Measurements from ENCODE around the gene SEMG2.

Gene SEMG2

DNA sequence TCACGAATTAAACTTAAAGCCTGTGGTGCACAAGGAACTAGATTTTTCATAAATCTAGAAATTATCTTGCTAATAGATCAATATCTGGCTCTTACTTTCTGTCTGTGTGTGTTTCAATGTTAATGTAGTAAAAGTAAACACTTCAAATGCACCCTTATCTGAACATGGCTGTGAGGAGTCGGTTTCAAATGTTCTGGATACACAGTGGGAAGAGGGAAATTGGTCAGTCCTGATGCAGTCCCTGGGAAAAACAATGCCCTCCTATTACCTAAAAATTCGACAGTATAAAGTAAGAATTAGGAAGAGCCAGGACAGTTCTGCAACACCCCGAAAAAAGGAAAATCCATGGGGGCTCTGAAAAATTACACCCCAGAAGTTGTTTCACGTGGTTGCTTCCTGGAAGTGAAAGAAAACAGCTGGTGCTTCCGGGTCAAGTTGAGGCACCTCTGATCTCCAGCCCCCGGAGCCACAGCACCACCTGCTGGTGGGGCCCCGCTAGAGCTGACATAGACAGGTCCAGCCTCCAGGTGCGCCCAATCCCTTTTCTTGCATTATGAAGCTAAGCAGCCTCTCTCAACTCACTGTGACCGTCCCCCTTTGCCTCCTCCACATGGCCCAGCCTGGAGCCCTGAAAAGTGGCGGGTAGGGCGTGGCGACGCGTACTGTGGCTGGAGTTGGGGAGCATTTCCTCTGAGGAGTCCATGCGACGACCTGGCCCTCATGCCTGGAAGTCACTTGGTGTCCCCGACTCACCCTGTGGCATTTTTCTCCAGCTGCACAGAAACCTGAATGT, 8.3 kb downstream of the SEMG2 start:
- peak; percentile 1 for DNase-seq

DNA sequence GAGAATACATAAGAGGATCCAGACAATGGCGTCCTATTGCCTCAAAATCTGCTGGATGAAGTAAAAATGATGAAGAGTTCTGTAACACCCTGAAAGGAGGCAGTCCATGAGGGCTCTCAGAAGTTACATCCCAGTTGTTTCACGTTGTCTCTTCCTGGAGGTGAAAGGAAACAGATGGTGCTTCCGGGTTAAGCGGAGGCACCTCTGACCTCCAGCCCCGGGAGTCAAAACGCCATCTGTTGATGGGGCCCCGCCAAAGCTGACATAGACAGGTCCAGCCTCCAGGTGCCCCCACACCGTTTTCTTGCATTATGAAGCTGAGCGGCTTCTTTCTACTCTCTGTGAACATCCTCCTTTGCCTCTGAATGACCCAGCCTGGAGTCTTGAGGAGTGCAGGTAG, 9.5 kb downstream of the SEMG2 start:
- no peak for DNase-seq

DNA sequence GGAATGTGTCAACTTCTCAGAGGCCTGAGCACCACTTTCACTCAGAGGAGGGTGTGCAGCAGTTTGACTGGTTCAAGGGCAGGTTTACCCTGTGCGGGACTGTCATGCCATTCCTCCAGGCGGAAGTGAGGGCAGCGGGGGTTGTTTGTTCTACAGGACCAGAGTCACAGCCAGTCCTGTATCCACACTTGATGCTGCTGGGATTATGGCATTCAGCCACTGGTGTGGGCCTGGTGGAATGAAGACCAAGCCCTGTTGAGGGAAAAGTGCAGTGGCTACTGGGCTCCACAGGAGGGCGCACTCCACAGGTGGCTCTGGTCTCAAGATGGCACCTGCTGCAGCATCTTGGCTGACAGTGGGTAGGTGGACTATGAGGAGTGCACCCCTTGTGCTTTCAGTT, 14.8 kb downstream of the SEMG2 start:
- no peak for DNase-seq

GRCh38 chr20:45238139-45238538, 17.0 kb downstream of the SEMG2 start:
- DNase-seq: no peak

DNA sequence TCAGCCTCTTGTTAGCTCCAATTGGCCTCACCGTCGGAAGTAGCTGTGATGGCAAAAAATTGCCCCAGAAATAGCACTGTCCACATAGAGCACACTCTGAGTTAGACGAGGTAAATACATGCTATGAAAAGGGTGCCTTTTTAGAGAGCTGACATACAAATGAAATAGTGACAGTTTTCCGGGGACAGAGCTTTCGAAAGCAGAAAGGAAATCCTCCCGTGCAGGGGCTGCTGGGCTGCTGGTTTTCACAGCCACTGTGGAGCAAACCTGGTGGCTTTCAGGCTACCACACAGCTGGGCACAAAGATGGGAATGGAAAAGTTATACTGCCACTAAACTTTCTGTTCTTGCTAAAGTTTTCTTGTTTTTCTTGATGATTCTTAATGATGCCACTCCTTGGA, 24.9 kb downstream of the SEMG2 start:
- no peak for DNase-seq

- no peak for DNase-seq
These were observed 26.7 kb downstream of the SEMG2 start for GRCh38 chr20:45247865-45248264.

DNA sequence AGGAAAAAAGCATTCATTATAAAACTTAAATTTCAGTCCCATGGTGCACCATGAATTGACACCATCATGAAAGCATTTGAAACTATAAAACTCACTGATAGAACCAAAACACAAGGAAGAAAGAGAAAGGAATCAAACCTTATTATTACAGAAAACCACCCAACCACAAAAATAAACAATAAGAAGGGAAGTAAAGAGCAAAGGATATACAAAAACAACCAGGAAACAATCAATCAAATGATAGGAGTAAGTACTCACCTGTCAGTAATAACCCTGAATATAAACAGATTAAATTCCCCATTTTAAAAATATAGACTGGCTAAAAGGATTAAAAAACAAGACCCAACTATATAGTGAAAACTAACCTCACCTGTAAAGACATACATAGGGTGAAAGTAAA, 27.4 kb downstream of the SEMG2 start:
- DNase-seq: no peak

DNA sequence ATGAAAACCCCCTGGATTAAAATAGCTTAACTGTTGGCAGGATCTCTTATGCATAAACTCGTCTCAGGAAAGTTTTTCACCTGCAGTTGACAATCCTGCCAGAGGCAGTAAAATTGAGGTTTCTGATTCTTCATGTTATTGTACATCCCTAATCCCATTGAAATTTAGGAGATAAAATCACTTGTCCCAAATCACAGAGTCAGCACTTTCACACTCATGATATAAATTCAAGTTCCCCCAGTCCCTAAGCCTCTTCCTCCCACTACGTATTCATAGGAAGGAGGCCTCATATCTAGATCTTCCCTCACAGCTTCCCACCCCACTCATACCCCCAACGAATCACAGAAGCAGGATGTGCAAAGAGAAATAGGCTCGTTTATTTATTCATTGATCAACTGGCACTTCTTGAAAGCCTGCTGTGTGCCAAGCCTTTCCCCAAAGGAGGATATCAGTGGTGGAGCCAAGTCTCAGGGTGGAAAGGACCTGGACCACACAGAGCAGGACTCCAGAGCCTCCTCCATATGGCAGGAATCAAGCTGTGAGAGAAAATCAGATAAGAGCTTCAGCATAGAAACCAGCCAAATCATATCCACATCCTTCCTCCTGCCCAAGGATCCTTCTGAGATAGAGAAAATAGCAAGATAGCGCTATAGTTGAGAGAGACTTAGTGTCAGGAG, 30.8 kb downstream of the SEMG2 start:
- DNase-seq: no peak

GRCh38 chr20:45253261-45253660, 32.1 kb downstream of the SEMG2 start:
- DNase-seq: no peak

DNA sequence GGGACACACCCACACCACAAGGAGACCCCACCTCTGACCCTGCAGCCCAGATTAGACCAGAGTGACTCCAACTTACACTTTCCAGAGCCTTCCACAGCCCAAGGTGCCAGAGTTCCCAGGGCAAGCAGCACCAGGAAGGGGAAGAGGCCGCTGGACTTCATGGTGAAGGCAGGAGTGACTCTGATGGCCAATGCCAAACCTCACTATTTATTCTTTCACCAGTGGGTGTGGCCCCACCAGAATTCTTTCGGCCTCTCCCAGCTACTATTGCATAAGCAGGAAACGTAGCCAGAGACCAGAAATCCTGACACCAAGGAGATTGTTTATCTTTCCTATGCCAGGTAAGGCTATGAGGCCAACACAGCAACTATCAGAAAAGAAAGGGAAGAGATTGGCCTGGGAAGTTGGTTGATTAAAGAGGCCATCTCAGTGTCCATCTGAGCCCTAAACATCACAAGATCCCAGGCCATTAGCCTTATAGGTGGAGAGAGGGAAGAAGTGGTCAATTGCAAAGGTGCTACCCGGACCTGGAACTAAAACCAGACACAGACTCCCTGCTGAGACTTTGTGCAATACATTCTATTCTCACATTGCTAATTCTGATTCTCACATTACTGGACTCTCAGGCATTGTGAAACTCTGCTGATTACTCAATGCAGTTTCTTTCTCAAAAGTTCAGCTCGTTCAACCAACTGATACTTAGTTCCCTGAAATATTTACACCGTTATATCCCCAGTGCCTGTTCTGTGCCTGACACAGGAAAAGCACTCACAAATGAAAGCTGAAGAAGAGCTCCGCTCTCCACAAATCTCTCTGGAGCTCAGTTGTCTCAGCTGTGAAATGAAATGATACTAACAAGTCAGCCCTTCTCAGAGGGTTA, 33.5 kb downstream of the SEMG2 start, which contains the start of gene SLPI:
SLPI (minus strand) TSS at position 182 of the 880 bp plus-strand sequence; CDS start at position 161, 21 bp downstream.
- no peak for DNase-seq

GRCh38 chr20:45257161-45257560, 36.0 kb downstream of the SEMG2 start:
- no peak for DNase-seq

- DNase-seq: no peak
These were observed 36.5 kb downstream of the SEMG2 start for GRCh38 chr20:45257711-45258110.

DNA sequence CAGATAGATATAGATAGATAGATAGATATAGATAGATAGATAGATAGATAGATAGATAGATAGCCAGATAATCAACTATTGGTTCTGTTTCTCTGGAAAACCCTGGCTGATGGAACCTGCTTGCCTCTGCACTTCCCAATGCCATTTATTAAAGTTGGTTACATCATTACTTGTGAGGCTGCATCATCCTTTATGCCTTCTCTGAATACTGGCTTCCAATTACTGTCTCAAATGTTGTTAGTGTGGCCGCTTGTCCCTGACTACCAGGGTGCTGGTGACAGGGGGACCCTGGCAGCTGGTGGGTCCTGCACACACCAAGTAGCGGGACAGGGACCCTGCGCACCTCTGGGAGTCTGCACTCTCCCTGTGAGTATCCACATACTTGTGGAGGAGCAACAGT, 37.1 kb downstream of the SEMG2 start:
- no peak for DNase-seq

GRCh38 chr20:45258664-45259063, 37.5 kb downstream of the SEMG2 start:
- DNase-seq: no peak

GRCh38 chr20:45263556-45264266, 42.5 kb downstream of the SEMG2 start:
- DNase-seq: no peak

DNA sequence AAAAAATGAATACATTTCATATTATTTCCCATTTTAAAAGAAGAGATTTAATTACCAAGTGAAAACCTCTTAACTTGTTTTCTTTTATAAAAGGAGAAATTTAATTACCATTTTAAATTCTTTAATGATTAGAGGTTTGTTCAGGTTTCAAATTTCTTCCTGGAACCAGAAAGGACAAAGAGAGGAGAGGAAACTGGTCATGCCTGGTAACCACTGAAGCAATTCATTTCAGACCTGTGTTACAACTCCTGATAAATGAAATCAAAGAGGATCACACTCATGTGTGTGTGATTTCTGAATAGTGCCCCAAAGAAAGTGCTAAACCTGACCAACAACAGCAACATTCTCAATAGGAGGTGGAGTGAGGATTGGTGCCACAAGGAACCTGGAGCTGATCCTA, 45.8 kb downstream of the SEMG2 start:
- DNase-seq: no peak

DNA sequence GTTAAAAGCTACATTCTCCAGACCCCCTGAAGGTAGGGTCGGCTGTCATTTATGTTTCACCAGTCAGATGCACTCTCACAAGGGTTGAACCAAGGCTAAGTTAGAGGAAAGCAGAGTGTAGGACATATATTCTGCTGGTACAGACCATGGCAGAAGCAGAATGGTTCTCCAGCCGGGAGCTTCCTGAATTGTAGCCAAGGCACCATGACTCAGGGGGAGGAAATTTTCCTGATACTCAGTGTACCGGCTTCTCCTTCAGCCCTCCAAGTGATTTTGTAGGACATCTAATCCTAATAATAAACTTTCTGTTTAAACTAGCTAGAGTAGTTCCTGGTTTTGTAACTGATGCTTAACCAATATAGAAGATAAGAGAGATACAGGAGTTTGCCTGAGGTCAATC, 47.4 kb downstream of the SEMG2 start:
- no peak for DNase-seq

GRCh38 chr20:45269056-45269455, 47.9 kb downstream of the SEMG2 start:
- no peak for DNase-seq

DNA sequence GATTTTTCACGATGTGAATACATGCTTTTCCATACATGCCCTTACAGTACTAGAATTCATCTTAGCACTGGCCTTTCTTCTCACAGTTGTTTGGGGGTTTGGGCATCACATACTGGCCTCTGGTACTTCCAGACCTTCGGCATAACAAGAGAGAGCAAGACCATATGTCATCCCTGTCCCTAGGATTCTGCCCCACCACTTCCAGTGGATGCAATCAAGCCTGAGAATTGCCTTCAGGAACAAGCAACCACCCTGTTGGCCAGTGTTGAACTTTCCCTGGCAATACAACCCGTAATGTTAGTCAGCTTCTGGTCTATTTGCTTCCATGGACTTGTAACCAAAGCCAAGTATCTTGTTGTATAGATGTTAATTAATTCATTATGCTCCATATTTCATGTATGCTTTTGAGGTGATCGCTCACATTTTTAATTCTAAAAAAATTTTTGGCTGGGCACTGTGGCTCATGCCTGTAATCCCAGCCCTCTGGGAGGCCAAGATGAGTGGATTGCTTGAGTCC, 48.6 kb downstream of the SEMG2 start:
- no peak for DNase-seq
